H9 (cell line): ENCODE data around the gene ABHD13. TPM values are rescaled to one million over a fixed set of nuclear protein-coding genes. Genes with fewer than 3 reads are reported as not detected.
A peak's percentile ranks its signal among the peaks of the same experiment; 100 is the strongest.

Experiments used
- DNase-seq: peaks from one replicate; pipeline ENCODE4 v3.0.0-alpha.2; 2017
- H2AFZ ChIP-seq: one replicate; pipeline ENCODE4 v1.6.1; 2013; ENCODE audit warnings: mild to moderate bottlenecking, low read length, control low read depth, moderate library complexity
- H2AK5ac ChIP-seq: 2 replicates; pipeline ENCODE4 v1.6.1; 2013; ENCODE audit warnings: low read length, control low read depth, mixed read lengths; ENCODE audit not compliant: insufficient read length
- H2BK120ac ChIP-seq: one replicate; pipeline ENCODE4 v1.6.1; 2013; ENCODE audit warnings: low read depth, mild to moderate bottlenecking, low read length, control low read depth, inconsistent platforms; ENCODE audit not compliant: poor library complexity, severe bottlenecking
- H2BK12ac ChIP-seq: 2 replicates; pipeline ENCODE4 v1.6.1; 2013; ENCODE audit warnings: low read length, control low read depth, mixed read lengths, low read depth; ENCODE audit not compliant: insufficient read length
- H2BK15ac ChIP-seq: 2 replicates; pipeline ENCODE4 v1.6.1; 2013; ENCODE audit warnings: low read depth, low read length, control low read depth
- H2BK20ac ChIP-seq: one replicate; pipeline ENCODE4 v1.6.1; 2013; ENCODE audit warnings: low read depth, mild to moderate bottlenecking, low read length, control low read depth, inconsistent platforms; ENCODE audit not compliant: poor library complexity, severe bottlenecking
- H2BK5ac ChIP-seq: 2 replicates; pipeline ENCODE4 v1.6.1; 2013; ENCODE audit warnings: low read length, control low read depth, mixed read lengths; ENCODE audit not compliant: insufficient read length
- H3K14ac ChIP-seq: 2 replicates; pipeline ENCODE4 v1.6.1; 2013; ENCODE audit warnings: low read length, control low read depth; ENCODE audit not compliant: insufficient read depth
- H3K18ac ChIP-seq: 2 replicates; pipeline ENCODE4 v1.6.1; 2013; ENCODE audit warnings: low read depth, mild to moderate bottlenecking, mixed read lengths, low read length, control low read depth; ENCODE audit not compliant: insufficient read length
- H3K23ac ChIP-seq: 2 replicates; pipeline ENCODE4 v1.6.1; 2013; ENCODE audit warnings: low read length, control low read depth, mixed read lengths, low read depth; ENCODE audit not compliant: insufficient read length
- H3K23me2 ChIP-seq: 2 replicates; pipeline ENCODE4 v1.6.1; 2013; ENCODE audit warnings: low read depth, mild to moderate bottlenecking, mixed read lengths, low read length, control low read depth; ENCODE audit not compliant: insufficient read length, poor library complexity, severe bottlenecking
- H3K27ac ChIP-seq: 2 replicates; pipeline ENCODE4 v1.5.1; 2013; ENCODE audit warnings: low read length, control low read depth, mixed read lengths, low read depth; ENCODE audit not compliant: insufficient read length
- H3K27me3 ChIP-seq: 2 replicates; pipeline ENCODE4 v1.6.1; 2013; ENCODE audit warnings: low read length, control low read depth, inconsistent platforms; ENCODE audit not compliant: insufficient read depth
- H3K4ac ChIP-seq: 2 replicates; pipeline ENCODE4 v1.6.1; 2013; ENCODE audit warnings: low read depth, mild to moderate bottlenecking, control low read depth, inconsistent platforms, low read length, moderate library complexity
- H3K4me1 ChIP-seq: 2 replicates; pipeline ENCODE4 v1.6.1; 2013; ENCODE audit warnings: low read length, control low read depth, inconsistent platforms; ENCODE audit not compliant: insufficient read depth
- H3K4me2 ChIP-seq: 2 replicates; pipeline ENCODE4 v1.6.1; 2013; ENCODE audit warnings: low read length, control low read depth, mixed read lengths; ENCODE audit not compliant: insufficient read length, insufficient read depth
- H3K56ac ChIP-seq: 2 replicates; pipeline ENCODE4 v1.6.1; 2013; ENCODE audit warnings: low read depth, mild to moderate bottlenecking, mixed read lengths, low read length, control low read depth; ENCODE audit not compliant: insufficient read length
- H3K79me1 ChIP-seq: 2 replicates; pipeline ENCODE4 v1.6.1; 2013; ENCODE audit warnings: low read depth, mild to moderate bottlenecking, moderate library complexity, low read length, control low read depth, inconsistent platforms; ENCODE audit not compliant: insufficient read depth, poor library complexity, severe bottlenecking
- H3K79me2 ChIP-seq: 2 replicates; pipeline ENCODE4 v1.6.1; 2013; ENCODE audit warnings: low read length, control low read depth, inconsistent platforms; ENCODE audit not compliant: insufficient read depth
- H3K9ac ChIP-seq: 2 replicates; pipeline ENCODE4 v1.6.1; 2013; ENCODE audit warnings: low read length, control low read depth, mixed read lengths; ENCODE audit not compliant: insufficient read length; ENCODE audit errors: extremely low read depth
- H3K9me3 ChIP-seq: one replicate; pipeline ENCODE4 v1.6.1; 2013; ENCODE audit warnings: low read depth, low read length, inconsistent platforms; ENCODE audit not compliant: control insufficient read depth
- H3T11ph ChIP-seq: one replicate; pipeline ENCODE4 v1.6.1; 2013; ENCODE audit warnings: mild to moderate bottlenecking, low read length, control low read depth, inconsistent platforms
- H4K20me1 ChIP-seq: one replicate; pipeline ENCODE4 v1.6.1; 2013; ENCODE audit not compliant: control insufficient read depth, insufficient read length, insufficient read depth
- H4K5ac ChIP-seq: 2 replicates; pipeline ENCODE4 v1.6.1; 2013; ENCODE audit warnings: low read depth, mild to moderate bottlenecking, mixed read lengths, low read length, control low read depth; ENCODE audit not compliant: insufficient read length
- H4K8ac ChIP-seq: replicated peaks from 2 replicates; pipeline ENCODE4 v1.6.1; 2013; ENCODE audit warnings: low read length, control low read depth, mixed read lengths, low read depth; ENCODE audit not compliant: insufficient read length
- H4K91ac ChIP-seq: 2 replicates; pipeline ENCODE4 v1.6.1; 2013; ENCODE audit warnings: low read depth, mild to moderate bottlenecking, moderate library complexity, mixed read lengths, low read length, control low read depth; ENCODE audit not compliant: insufficient read length
- H3K27ac Mint-ChIP-seq, 3 experiments: 2 replicates in 2 of 3; 3 replicates in 1 of 3; pipeline ENCODE4 v1.8.0; 2020 to 2021; ENCODE audit warnings: mixed read lengths in 3 of 3, mild to moderate bottlenecking in 1 of 3, moderate library complexity in 1 of 3
- H3K27me3 Mint-ChIP-seq: 2 replicates; pipeline ENCODE4 v1.8.0; 2021; ENCODE audit warnings: low read depth, mild to moderate bottlenecking, moderate library complexity, mixed read lengths
- H3K36me3 Mint-ChIP-seq, 3 experiments: 2 replicates in 2 of 3; 3 replicates in 1 of 3; pipeline ENCODE4 v1.8.0; 2020 to 2021; ENCODE audit warnings: low read depth in 3 of 3, mixed read lengths in 3 of 3; ENCODE audit not compliant: insufficient read depth in 1 of 3
- H3K4me1 Mint-ChIP-seq, 2 experiments: 2 replicates each; pipeline ENCODE4 v1.8.0; 2020; ENCODE audit warnings: mixed read lengths in 2 of 2
- H3K4me3 Mint-ChIP-seq, 2 experiments: 2 replicates in 1 of 2; 3 replicates in 1 of 2; pipeline ENCODE4 v1.8.0; 2020 to 2021; ENCODE audit warnings: mild to moderate bottlenecking in 2 of 2, mixed read lengths in 2 of 2, moderate library complexity in 1 of 2
- H3K9me3 Mint-ChIP-seq, 2 experiments: 2 replicates in 1 of 2; 3 replicates in 1 of 2; pipeline ENCODE4 v1.8.0; 2020; ENCODE audit warnings: mild to moderate bottlenecking in 2 of 2, mixed read lengths in 2 of 2, moderate library complexity in 1 of 2
- CTCF ChIP-seq: fragments of 200-600 bp; sonication (generic); conservative IDR thresholded peaks from 3 replicates; pipeline ENCODE4 v1.8.0; 2021; ENCODE audit warnings: antibody characterized with exemption, mild to moderate bottlenecking
- WGBS: extraction: QIAGEN DNeasy Blood & Tissue Kit; methylation state at CpG from one replicate; pipeline ENCODE4 v1.1.7; 2013; ENCODE audit warnings: missing lambda C conversion rate, low lambda C conversion rate, mixed read lengths; ENCODE audit not compliant: insufficient read length; ENCODE audit errors: extremely low coverage; 5-methylcytosine and 5-hydroxymethylcytosine counted together
- total RNA-seq: library from RNA; stranded (reverse); gene quantifications from 2 replicates; pipeline ENCODE4 v1.2.1, GENCODE V29; 2021

ABHD13 gene
- total RNA-seq, 1 experiment from 2014 or later, result 6.2 TPM

GRCh38 chr13:108220041-108220440 lies 1.8 kb downstream of the ABHD13 start:
- Histone ChIP-seq H3K79me1 (peaks cover 3% of the 10 kb centered on the region), H2BK120ac (no peak overlapping the region), H4K91ac (no peak overlapping the region), H3K79me2 (peaks cover 6% of the 10 kb centered on the region; the same call in 1 of the 2 replicates), H2BK15ac (no peak overlapping the region), H2BK12ac (no peak overlapping the region), H3K27ac (no peak overlapping the region), H4K5ac (no peak overlapping the region), H3K4me1 (no peaks in the 10 kb centered on the region), H3K23ac (no peak overlapping the region), H3T11ph (no peak overlapping the region), H3K56ac (no peak overlapping the region), H3K18ac (no peak overlapping the region), H3K4ac (no peak overlapping the region), H3K9me3 (no peaks in the 10 kb centered on the region), H4K20me1 (no peaks in the 10 kb centered on the region), H3K23me2 (peaks cover 3% of the 10 kb centered on the region), H3K4me2 (no peak overlapping the region), H2AK5ac (no peak overlapping the region), H2BK5ac (no peak overlapping the region), H4K8ac (no peak overlapping the region), H3K27me3 (no peaks in the 10 kb centered on the region), H2AFZ (no peak overlapping the region), H3K9ac (no peak overlapping the region), H3K14ac (no peak overlapping the region), H2BK20ac (no peak overlapping the region)
- Mint-ChIP-seq H3K36me3 (no peaks in the 10 kb centered on the region), H3K27me3 (no peaks in the 10 kb centered on the region), H3K9me3 (no peaks in the 10 kb centered on the region), H3K4me3 (peak overlapping the region; percentile 35 to 88; a peak in 2 of 5 replicates), H3K4me1 (peaks cover 12 to 21% of the 10 kb centered on the region in 2 experiments), H3K27ac (no peak overlapping the region)
- TF ChIP-seq CTCF, result no peak
- DNase-seq, result no peak
- no CpG with 5 or more reads among the region's 1 CpG for WGBS
